AG04449 (cell line): ENCODE data around the gene PNPLA3.

Experiments used
- CTCF ChIA-PET: fragments of 350-600 bp; formaldehyde crosslinking; extraction: SDS; loops from one replicate; lab custom pipeline; 2021; ENCODE audit warnings: antibody characterized with exemption; lab: Yijun Ruan, JAX
- POLR2A ChIA-PET: fragments of 400-600, 350-600 bp; formaldehyde crosslinking; extraction: SDS; loops from one replicate; lab custom pipeline; 2020; ENCODE audit warnings: antibody characterized with exemption, inconsistent platforms; lab: Yijun Ruan, JAX
- DNase-seq: peaks from one replicate; pipeline ENCODE4 v3.0.0-alpha.2; 2010; ENCODE audit warnings: low read depth, low spot score
- H3K4me3 ChIP-seq: 2 replicates; pipeline ENCODE4 v1.5.1; 2011; ENCODE audit warnings: low read depth, mild to moderate bottlenecking, control low read depth, low read length
- CTCF ChIP-seq: IDR thresholded peaks from one replicate; pipeline ENCODE4 v1.5.1; 2011; ENCODE audit warnings: mild to moderate bottlenecking, moderate library complexity, low read length, control low read depth, inconsistent platforms; ENCODE audit not compliant: insufficient read depth; ENCODE audit errors: missing control alignments

Gene PNPLA3

DNA sequence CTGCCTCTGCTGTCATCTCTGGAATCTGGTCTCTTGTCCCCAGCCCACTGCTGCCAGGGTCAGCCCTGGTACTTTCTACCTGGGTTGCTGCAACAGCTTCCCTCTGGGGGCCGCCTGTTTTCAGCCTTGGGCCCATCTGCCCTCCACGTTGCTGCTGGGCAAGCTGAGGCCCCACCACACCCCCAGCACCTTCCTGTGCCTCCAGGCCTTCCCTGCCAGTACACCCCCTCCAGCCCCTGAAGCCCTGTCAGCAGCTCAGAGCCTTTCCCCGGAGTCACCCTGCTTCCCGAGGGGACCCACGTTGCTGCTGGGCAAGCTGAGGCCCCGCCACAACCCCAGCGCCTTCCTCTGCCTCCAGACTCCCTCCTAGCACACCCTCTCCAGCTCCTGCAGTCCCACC lies 28.4 kb downstream of the PNPLA3 start:
- H3K4me3 ChIP-seq, result no peak overlapping the region
- no peak for DNase-seq
- ChIA-PET CTCF (interaction anchor here (0.6 to 3.1 kb wide), 5 partner anchors 9 to 675 kb away, joined by 3 to 11 read pairs (median 3); no protein-coding TSS in a partner anchor), POLR2A (no interaction called here)
- TF ChIP-seq CTCF, result no peak

DNA sequence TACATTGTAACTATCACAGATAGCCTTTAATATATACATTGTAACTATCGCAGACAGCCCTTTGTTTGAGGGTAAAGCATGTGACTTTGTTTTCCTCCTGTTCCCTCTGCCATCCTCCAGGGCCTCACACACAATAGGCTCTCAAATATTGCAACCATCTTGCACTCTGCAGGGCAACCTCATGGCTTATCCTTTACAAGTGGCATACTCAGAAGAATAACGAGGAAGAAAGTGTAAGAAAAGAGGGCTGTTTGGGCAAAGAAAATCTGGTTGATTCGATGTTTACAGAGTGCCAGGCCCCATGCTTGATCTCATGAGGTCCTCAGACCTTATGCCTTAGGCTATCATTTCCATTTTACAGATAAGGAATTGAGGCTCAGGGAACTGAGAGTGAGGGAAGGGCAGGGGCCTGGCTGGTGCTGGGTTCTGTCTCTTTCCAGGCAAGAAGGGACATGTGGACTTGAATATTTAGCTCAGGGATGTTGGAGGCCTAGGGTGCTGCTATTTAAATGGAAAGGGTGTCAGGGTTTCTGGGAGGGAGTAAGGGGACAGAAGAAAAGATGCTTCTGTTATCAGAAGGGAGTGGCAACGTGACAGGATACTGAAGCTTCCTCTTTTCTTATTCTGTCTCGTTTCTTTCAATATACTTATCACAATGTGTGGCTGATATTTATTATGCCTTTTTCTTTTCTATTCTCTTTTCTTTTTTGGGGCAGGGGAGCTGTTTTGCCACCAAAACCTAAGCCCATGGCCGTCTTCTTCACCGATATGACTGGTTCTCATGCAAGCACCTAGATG lies 30.6 kb downstream of the PNPLA3 start:
- no peak for DNase-seq
- TF ChIP-seq CTCF, result no peak

GRCh38 chr22:43955040-43955882 lies 31.7 kb downstream of the PNPLA3 start, which contains the start of gene SAMM50:
TSS of gene SAMM50 (plus strand) at chr22:43955442. CDS start at chr22:43955578, 136 bp downstream.
- peak within 1 kb of the TSS; percentile 98 for H3K4me3 ChIP-seq
- TF ChIP-seq CTCF, result no peak
- ChIA-PET POLR2A (interaction anchor here (1.1 to 1.6 kb wide), 3 partner anchors 9 to 129 kb away, joined by 4 to 6 read pairs (median 4); no protein-coding TSS in a partner anchor), CTCF (interaction anchor here (0.9 to 1.8 kb wide), 9 partner anchors 10 to 672 kb away, joined by 3 to 37 read pairs (median 4); no protein-coding TSS in a partner anchor)
- DNase-seq, result peak; percentile 37

More for the DNA sequence above, 30.6 kb downstream of the PNPLA3 start:
- CTCF ChIA-PET, result interaction anchor here (0.9 to 1.8 kb wide), 8 partner anchors 9 to 673 kb away, joined by 3 to 37 read pairs (median 4); no protein-coding TSS in a partner anchor
- H3K4me3 ChIP-seq, result peak overlapping the region; percentile 98
- POLR2A ChIA-PET, result interaction anchor here (1.6 kb wide), 1 partner anchor 128 kb away, joined by 6 read pairs; no protein-coding TSS in a partner anchor

GRCh38 chr22:43955883-43956782 lies 32.5 kb downstream of the PNPLA3 start:
- ChIA-PET POLR2A (interaction anchor here (1.1 to 1.6 kb wide), 3 partner anchors 10 to 129 kb away, joined by 4 to 6 read pairs (median 4); no protein-coding TSS in a partner anchor), CTCF (interaction anchor here (0.8 to 1.0 kb wide), 4 partner anchors 11 to 670 kb away, joined by 3 to 5 read pairs (median 4); no protein-coding TSS in a partner anchor)
- DNase-seq, result no peak
- H3K4me3 ChIP-seq, result peak overlapping the region; percentile 98
- no peak for TF ChIP-seq CTCF

- H3K4me3 ChIP-seq, result no peak overlapping the region
These were observed 33.3 kb downstream of the PNPLA3 start for GRCh38 chr22:43956805-43957463.

More at GRCh38 chr22:43956805-43957463, 33.3 kb downstream of the PNPLA3 start:
- no peak for DNase-seq
- ChIA-PET CTCF (interaction anchor here (0.8 to 1.0 kb wide), 3 partner anchors 11 to 669 kb away, joined by 3 to 5 read pairs (median 4); no protein-coding TSS in a partner anchor), POLR2A (no interaction called here)
- TF ChIP-seq CTCF, result no peak
